GM18520 (cell line): ENCODE results near the gene DIP2C.
"Not testable (repeated sequence)": the region's sequence is repeated elsewhere in the genome, so short reads cannot be mapped to it uniquely, and the experiment has no call there.

ENCODE experiments used
- ATAC-seq: cut with Tn5 transposase; IDR thresholded peaks from one replicate; pipeline ENCODE4 v1.9.1; 2021; ENCODE audit not compliant: unreplicated experiment

DIP2C gene

DNA sequence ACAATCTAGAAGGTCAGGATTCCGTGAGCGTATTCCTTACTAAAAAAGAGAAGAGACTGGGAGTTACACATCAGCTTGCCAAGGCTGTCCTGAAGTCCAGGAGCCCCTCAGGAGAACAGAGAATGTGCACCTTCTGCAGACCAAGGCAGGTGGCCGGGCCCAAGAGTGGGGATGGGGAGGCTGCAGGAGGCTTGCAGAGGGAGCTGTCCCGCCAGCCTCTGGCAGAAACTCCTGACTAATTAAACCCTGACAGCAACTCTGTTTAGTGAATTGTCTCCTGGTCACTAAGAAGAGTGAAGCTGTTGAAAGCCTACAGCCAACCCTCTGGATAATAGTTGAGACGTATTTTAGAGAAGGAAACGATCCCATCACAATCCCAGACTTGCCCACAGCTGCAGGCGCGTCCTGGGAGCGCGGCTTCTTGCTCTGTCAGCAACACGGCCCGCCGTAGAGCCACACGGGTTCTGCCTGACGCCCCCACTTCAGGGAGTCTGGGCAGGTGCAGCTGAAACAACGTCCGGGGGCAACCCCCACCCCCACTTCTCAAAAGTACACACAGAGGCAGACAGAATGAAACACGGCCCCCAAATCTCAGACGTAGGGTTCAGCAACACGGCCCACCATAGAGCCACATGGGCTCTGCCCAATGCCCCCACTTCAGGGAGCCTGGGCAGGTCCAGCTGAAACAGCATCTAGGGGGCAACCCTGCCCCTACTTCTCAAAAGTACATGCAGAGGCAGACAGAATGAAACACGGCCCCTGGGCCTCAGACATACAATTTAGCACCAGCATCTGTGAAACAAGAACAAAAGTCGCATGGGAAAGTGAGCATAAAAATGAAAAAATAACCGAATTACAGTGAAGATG lies 45.2 kb downstream of the DIP2C start:
- ATAC-seq: no peak

DNA sequence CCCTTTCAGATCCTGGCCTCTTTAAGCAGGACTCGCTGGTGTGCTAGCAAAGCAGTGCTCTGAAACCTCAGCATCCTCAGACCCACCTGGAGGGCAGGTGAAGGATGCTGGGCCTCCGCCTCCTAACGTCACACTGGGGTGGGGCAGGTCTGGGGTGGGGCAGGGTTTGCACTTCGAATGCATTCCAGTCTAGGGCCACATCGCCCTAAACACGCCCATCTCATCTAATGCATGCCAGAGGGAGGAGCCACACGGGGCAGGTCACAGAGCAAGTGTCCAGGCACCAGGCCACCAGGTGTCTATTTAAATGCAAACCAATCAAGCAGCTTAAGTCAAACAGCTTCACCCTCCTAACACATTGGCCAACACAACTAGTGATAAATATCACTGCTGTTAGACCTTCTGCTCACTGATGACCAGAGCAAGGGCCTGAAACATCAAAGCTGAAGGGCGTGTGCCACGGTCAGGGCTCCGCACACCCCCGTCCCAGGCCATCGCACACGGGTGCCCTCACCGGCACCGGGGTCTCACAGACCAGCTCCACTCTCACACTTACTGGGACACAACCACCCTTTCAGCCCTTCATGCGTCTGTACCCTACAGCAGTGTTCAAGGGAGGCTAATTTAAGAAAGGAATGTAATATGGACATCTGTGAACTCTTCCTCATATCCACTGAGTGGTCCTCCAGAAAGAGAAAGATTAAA lies 47.1 kb downstream of the DIP2C start:
- no peak for ATAC-seq

DNA sequence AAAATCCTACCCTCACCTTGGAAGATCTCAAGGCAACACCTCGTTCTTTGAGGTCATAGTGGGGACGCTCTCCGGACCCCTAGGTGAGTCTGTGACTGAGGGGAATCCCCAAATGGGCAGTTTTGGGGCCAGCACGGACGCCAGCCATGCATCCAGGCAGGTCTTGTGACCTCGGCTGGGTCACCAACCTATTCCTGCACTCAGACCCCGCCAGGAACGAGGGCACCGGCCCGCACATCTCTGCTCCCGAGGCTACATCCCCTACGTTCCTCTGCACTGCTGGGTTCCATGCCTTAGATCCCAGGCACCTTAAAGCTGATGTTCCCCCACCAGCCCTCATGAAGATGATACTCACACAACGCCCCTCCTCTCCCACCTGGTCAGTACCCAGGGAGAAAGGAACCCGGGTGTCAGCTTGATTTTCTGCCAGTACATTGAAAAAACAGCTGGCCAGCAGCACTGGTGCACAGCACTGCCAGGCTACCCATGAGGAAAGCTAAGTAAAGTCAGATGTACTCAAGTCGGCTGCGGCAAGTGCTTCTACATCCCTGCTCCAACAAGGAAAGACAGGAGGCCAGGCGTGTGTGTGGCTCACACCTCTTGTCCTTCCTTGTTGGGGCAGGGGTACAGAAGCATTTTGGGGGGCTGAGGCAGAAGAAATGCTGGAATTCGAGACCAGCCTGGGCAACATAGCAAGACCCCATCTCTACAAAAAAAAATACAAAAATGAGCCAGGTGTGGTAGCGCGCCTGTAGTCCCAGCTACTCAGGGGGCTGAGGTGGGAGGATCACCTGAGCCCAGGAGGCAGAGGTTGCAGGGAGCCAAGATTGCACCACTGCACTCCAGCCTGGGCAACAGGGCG lies 48.1 kb downstream of the DIP2C start:
- ATAC-seq: no peak

GRCh38 chr10:640673-641045 lies 48.8 kb downstream of the DIP2C start:
- no peak for ATAC-seq

DNA sequence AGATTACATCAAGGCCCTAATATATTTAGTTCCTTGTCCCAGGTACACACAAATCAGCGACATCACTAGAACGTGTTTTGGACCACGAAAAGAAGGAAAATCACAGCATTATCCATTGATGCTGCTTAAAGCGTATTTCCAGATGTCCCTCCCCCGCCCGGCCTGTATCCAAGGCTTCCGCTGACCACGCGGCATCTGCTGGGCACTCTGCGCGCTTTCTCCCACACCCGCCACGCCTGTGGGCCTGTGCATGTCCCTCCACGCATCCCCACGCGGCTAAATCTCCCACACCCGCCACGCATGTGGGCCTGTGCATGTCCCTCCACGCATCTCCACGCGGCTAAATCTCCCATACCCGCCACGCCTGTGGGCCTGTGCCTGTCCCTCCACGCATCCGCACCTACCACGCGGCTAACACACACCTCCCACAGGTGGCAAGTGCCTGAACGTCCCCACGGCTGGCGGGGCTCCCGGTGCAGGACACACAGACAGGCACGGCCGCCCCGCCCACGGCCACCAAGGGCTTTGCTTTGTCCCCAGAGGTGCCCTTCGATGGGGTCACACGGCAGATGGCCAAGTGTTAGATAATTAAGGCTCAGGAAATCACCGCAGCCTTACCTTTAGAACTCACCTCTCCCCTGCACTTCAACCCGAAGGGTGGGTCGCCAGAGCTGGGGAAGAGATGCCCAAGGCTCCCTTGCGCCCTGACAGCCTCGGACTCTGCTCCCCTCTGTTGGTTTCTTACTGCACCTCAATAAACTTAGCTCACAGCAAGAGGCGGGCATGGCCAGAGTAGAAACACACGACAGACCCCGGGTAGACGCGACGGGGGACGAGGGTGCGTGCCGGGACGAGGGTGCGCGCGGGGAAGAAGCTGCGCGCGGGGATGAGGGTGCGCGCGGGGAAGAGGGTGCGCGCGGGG lies 49.5 kb downstream of the DIP2C start:
- ATAC-seq: no peak

GRCh38 chr10:639001-639750 lies 50.3 kb downstream of the DIP2C start:
- no peak for ATAC-seq

DNA sequence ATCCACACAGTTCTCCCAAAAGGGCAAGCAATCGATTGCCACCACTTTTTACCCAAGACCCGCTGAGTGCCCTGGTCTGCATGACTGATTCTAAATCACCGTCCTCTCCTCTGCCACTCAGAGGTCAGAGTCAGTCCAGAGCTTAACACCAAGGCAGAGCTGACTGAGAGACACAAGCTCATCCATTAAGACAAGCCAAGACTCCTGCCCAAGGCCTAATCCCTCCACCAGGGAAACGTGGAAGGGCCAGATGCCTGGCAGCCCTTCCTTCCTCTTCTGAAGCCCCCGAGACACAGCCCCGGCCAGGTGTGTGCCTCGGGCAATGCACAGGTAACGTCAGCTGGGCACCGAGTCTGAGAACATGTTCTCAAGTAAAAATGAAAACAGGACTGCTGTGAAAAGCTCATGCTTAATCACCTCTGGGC lies 51.7 kb downstream of the DIP2C start:
- no peak for ATAC-seq

DNA sequence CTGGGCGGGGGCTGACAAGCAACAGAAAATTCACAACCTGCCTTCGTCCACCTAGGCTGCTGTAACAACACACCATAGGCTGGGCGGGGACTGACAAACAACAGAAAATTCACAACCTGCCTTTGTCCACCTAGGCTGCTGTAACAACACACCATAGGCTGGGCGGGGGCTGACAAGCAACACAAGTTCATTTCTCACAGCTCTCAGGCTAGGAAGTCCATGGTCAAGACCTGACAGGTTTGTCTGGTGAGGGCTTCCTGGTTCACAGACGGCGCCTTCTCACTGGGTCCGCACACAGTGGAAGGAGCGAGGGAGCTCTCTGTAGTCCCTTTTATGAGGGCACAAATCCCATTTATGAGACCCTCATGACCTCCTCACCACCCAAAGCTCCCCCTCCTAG lies 52.2 kb downstream of the DIP2C start:
- no peak for ATAC-seq

GRCh38 chr10:636769-637168 lies 52.7 kb downstream of the DIP2C start:
- no peak for ATAC-seq

GRCh38 chr10:636016-636730 lies 53.3 kb downstream of the DIP2C start:
- ATAC-seq: no peak

GRCh38 chr10:635088-635861 lies 54.2 kb downstream of the DIP2C start:
- no peak for ATAC-seq

DNA sequence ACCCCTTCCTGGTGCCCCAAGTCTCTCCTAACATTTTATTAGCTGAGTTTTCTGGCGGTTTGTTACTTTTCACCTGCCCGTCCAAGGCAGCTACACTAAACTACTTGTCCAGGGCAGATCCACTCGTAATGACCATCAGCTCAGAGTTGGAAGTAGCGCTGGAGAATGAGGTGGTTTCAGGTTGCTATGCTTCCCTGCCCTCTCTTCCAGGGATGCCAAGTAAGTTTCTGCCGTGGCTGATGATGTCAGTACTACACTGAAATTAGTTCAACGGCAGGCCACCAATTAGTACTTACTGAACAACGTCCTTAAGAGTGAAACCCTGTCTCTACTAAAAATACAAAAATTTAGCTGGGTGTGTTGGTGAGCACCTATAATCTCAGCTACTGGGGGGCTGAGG lies 55.2 kb downstream of the DIP2C start:
- ATAC-seq: no peak

- no peak for ATAC-seq
Observed at GRCh38 chr10:633279-634245, 55.9 kb downstream of the DIP2C start.

DNA sequence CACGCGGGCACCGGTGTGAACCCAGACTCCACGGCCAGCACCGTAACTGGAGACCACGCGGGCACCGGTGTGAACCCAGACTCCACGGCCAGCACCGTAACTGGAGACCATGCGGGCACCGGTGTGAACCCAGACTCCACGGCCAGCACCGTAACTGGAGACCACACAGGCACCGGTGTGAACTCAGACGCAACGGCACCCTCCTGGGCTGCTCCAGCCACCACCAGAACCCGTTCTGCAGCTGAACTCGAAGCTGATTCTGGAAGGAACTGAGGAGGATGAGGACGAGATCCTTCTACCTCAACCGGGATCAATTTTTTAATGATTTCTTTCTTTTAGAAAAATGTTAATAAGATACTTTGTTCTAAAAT lies 56.7 kb downstream of the DIP2C start:
- ATAC-seq: not testable (repeated sequence)

DNA sequence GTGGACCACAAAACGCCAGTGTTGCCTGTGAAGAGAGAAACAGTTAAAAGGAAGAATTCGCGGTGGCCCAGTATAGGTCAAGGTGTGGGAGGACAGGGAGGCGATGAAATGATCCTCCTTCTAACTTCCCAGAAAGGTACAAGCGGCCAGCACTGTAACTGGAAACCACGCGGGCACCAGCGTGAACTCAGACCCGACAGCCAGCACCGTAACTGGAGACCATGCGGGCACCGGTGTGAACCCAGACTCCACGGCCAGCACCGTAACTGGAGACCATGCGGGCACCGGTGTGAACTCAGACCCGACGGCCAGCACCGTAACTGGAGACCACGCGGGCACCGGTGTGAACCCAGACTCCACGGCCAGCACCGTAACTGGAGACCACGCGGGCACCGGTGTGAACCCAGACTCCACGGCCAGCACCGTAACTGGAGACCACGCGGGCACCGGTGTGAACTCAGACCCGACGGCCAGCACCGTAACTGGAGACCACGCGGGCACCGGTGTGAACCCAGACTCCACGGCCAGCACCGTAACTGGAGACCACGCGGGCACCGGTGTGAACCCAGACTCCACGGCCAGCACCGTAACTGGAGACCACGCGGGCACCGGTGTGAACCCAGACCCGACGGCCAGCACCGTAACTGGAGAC lies 57.2 kb downstream of the DIP2C start:
- ATAC-seq: not testable (repeated sequence)

GRCh38 chr10:631266-631665 lies 58.2 kb downstream of the DIP2C start:
- ATAC-seq: no peak
